Fibroblast of villous mesenchyme (primary cell): ENCODE measurements around the gene SYPL1. TPM values are rescaled to one million over a fixed set of nuclear protein-coding genes. Genes with fewer than 3 reads are reported as not detected.
"Not testable (repeated sequence)": the region's sequence is repeated elsewhere in the genome, so short reads cannot be mapped to it uniquely, and the experiment has no call there.

Source experiments
- DNase-seq: peaks from one replicate; pipeline ENCODE4 v3.0.0-alpha.2; 2010; ENCODE audit warnings: low read depth
- H3K4me3 ChIP-seq: 2 replicates; pipeline ENCODE4 v1.5.1; 2011; ENCODE audit warnings: low read depth, mild to moderate bottlenecking, low read length
- CTCF ChIP-seq: IDR thresholded peaks from 2 replicates; pipeline ENCODE4 v1.5.1; 2012; ENCODE audit warnings: low read depth, mild to moderate bottlenecking, low read length; ENCODE audit not compliant: insufficient read depth
- total RNA-seq: library from RNA; depleted of rRNA; stranded (reverse); fragments of >200 nt; gene quantifications from 2 replicates; pipeline ENCODE4 v1.2.3, GENCODE V29; 2012

The SYPL1 gene
- total RNA-seq, 1 donor, result 55.3 TPM

GRCh38 chr7:106142136-106142535 is 30.0 kb upstream of the SYPL1 start:
- DNase-seq, result no peak
- H3K4me3 ChIP-seq, result no peak overlapping the region
- no peak for TF ChIP-seq CTCF

GRCh38 chr7:106140406-106141173 is 28.5 kb upstream of the SYPL1 start:
- DNase-seq, result no peak
- TF ChIP-seq CTCF, result no peak

GRCh38 chr7:106139265-106140251 is 27.4 kb upstream of the SYPL1 start:
- TF ChIP-seq CTCF, result no peak
- no peak overlapping the region for H3K4me3 ChIP-seq
- peak; percentile 79 for DNase-seq

More at GRCh38 chr7:106140406-106141173, 28.5 kb upstream of the SYPL1 start:
- no peak overlapping the region for H3K4me3 ChIP-seq

- TF ChIP-seq CTCF, result no peak
- H3K4me3 ChIP-seq, result no peak overlapping the region
Measured at GRCh38 chr7:106138776-106139175, 26.7 kb upstream of the SYPL1 start.

GRCh38 chr7:106138181-106138580 is 26.1 kb upstream of the SYPL1 start:
- not testable (repeated sequence) for H3K4me3 ChIP-seq, DNase-seq

More at GRCh38 chr7:106138776-106139175, 26.7 kb upstream of the SYPL1 start:
- no peak for DNase-seq

- no peak for TF ChIP-seq CTCF
- no peak overlapping the region for H3K4me3 ChIP-seq
- DNase-seq, result no peak
Measured at GRCh38 chr7:106134241-106134640, 22.1 kb upstream of the SYPL1 start.

GRCh38 chr7:106129291-106129690 is 17.2 kb upstream of the SYPL1 start:
- no peak for TF ChIP-seq CTCF
- DNase-seq, result no peak
- H3K4me3 ChIP-seq, result no peak overlapping the region
